Measurements from ENCODE around the gene AFG1L. TPM values are rescaled to one million over a fixed set of nuclear protein-coding genes. Genes with fewer than 3 reads are reported as not detected.

Gene AFG1L
- total RNA-seq, 1 experiment from 2014 or later: 4.9 TPM

- Histone ChIP-seq H3K9ac (ENCODE audit: low read length) (peak overlapping the region; percentile 36), H3K36me3 (ENCODE audit: control insufficient read depth in 1 of 2, insufficient read depth in 2 of 2, low read length in 2 of 2) (peaks cover 5 to 14% of the 10 kb centered on the region in 2 experiments; a peak in 2 of 4 replicates), H3K27ac (ENCODE audit: low read depth, low read length) (peak overlapping the region; percentile 52; the same call in 1 of the 2 replicates), H3K4me3 (replicated peaks in 1 of 2; ENCODE audit: low read depth in 1 of 2, low read length in 2 of 2) (peak overlapping the region in 1 of 2 experiments; percentile 25; a peak in 2 of 4 replicates), H3K79me2 (ENCODE audit: insufficient read depth, low read length) (peaks cover 72% of the 10 kb centered on the region), H4K20me1 (ENCODE audit: insufficient read depth) (peaks cover 4% of the 10 kb centered on the region; the same call in 1 of the 2 replicates), H3K4me2 (ENCODE audit: low read length) (peak overlapping the region; percentile 73), H3K27me3 (ENCODE audit: insufficient read depth, low read length) (no peaks in the 10 kb centered on the region), H3K9me2 (ENCODE audit: insufficient read depth) (no peaks in the 10 kb centered on the region), H3K4me1 (ENCODE audit: control insufficient read depth in 1 of 2, insufficient read depth in 2 of 2, low read length in 2 of 2) (peaks cover 43 to 49% of the 10 kb centered on the region in 2 experiments), H3K9me3 (ENCODE audit: control insufficient read depth in 1 of 2, insufficient read depth in 1 of 2, low read depth in 1 of 2, low read length in 2 of 2) (no peaks in the 10 kb centered on the region), H2AFZ (ENCODE audit: low read depth, low read length, poor library complexity, severe bottlenecking) (no peak overlapping the region)
- peak; percentile 76 for DNase-seq (ENCODE audit: low read depth, low spot score)
- TF ChIP-seq YY1 (IDR thresholded peaks at IDR 0.05; ENCODE audit: extremely low read depth, insufficient replicate concordance, low read depth, low read length) (peak; percentile 14), ZFX (IDR thresholded peaks at IDR 0.05) (no peak)
- intact Hi-C loops (cut with micrococcal nuclease): loop anchor here (5.0 kb wide), 2 partner anchors 108 to 818 kb away; partner anchors contain the start of gene CD164
- ChIA-PET CTCF (interaction anchor here (1.1 kb wide), 1 partner anchor 508 kb away, joined by 3 read pairs; no protein-coding TSS in a partner anchor), RAD21 (ENCODE audit: low non-redundant PET in 1 of 2, low total read pairs in 2 of 2, uncharacterized antibody in 2 of 2, unreplicated experiment in 2 of 2) (no interaction called here), POLR2A (no interaction called here)
- BruUV-seq (replicated peaks): no TSS peak
- ATAC-seq: peak; percentile 9; the same call in 1 of the 2 replicates
Measured at GRCh38 chr6:108564178-108564577, 269.3 kb downstream of the AFG1L start.

GRCh38 chr6:108565091-108565766, 270.4 kb downstream of the AFG1L start:
- H3K27me3 ChIP-seq (ENCODE audit: insufficient read depth, low read length): no peaks in the 10 kb centered on the region
- H3K36me3 ChIP-seq (ENCODE audit: control insufficient read depth in 1 of 2, insufficient read depth in 2 of 2, low read length in 2 of 2): peaks cover 11 to 18% of the 10 kb centered on the region in 2 experiments; a peak in 3 of 4 replicates
- no peaks in the 10 kb centered on the region for H3K9me2 ChIP-seq (ENCODE audit: insufficient read depth)
- H3K4me2 ChIP-seq (ENCODE audit: low read length): peak overlapping the region; percentile 73
- no peak overlapping the region; the same call in 1 of the 2 replicates for H3K27ac ChIP-seq (ENCODE audit: low read depth, low read length)
- RAD21 ChIA-PET (ENCODE audit: low non-redundant PET in 1 of 2, low total read pairs in 2 of 2, uncharacterized antibody in 2 of 2, unreplicated experiment in 2 of 2): no interaction called here
- peaks cover 80% of the 10 kb centered on the region for H3K79me2 ChIP-seq (ENCODE audit: insufficient read depth, low read length)
- intact Hi-C loops (cut with micrococcal nuclease): no loop called here
- H3K9me3 ChIP-seq (ENCODE audit: control insufficient read depth in 1 of 2, insufficient read depth in 1 of 2, low read depth in 1 of 2, low read length in 2 of 2): no peaks in the 10 kb centered on the region
- DNase-seq (ENCODE audit: low read depth, low spot score) (no peak), ATAC-seq (no peak)
- peaks cover 43 to 49% of the 10 kb centered on the region in 2 experiments for H3K4me1 ChIP-seq (ENCODE audit: control insufficient read depth in 1 of 2, insufficient read depth in 2 of 2, low read length in 2 of 2)
- POLR2A ChIA-PET: no interaction called here
- H3K4me3 ChIP-seq (replicated peaks in 1 of 2; ENCODE audit: low read depth in 1 of 2, low read length in 2 of 2): peak overlapping the region in 1 of 2 experiments; percentile 15; a peak in 2 of 4 replicates
- CTCF ChIA-PET: interaction anchor here (1.1 kb wide), 1 partner anchor 507 kb away, joined by 3 read pairs; no protein-coding TSS in a partner anchor
- peak overlapping the region; percentile 36 for H3K9ac ChIP-seq (ENCODE audit: low read length)
- H2AFZ ChIP-seq (ENCODE audit: low read depth, low read length, poor library complexity, severe bottlenecking): no peak overlapping the region
- TF ChIP-seq EZH2phosphoT487 (IDR thresholded peaks at IDR 0.05; ENCODE audit: borderline replicate concordance): no peak
- TF ChIP-seq TCF7L2 (IDR thresholded peaks at IDR 0.05; ENCODE audit: borderline replicate concordance, extremely low read depth, insufficient read depth, insufficient read length): no peak
- no peak for TF ChIP-seq ELF1 (IDR thresholded peaks at IDR 0.05; ENCODE audit: borderline replicate concordance, low read depth)
- TF ChIP-seq POLR2AphosphoS5 (IDR thresholded peaks at IDR 0.05; ENCODE audit: low read depth, low read length): no peak
- TF ChIP-seq YY1 (IDR thresholded peaks at IDR 0.05; ENCODE audit: extremely low read depth, insufficient replicate concordance, low read depth, low read length): no peak
- TF ChIP-seq CTCF (IDR thresholded peaks at IDR 0.05 in 2 of 3, conservative IDR thresholded peaks at IDR 0.05 in 1 of 3; ENCODE audit: borderline replicate concordance in 1 of 3, insufficient read depth in 1 of 3, low read depth in 2 of 3, low read length in 2 of 3): no peak
- no peak for TF ChIP-seq SIN3A (IDR thresholded peaks at IDR 0.05; ENCODE audit: low read depth)
- TF ChIP-seq EGR1 (IDR thresholded peaks at IDR 0.05; ENCODE audit: low read depth): no peak
- peaks cover 4% of the 10 kb centered on the region; the same call in 1 of the 2 replicates for H4K20me1 ChIP-seq (ENCODE audit: insufficient read depth)
- BruUV-seq (replicated peaks): no TSS peak

All from HCT116 (cell line).